ENCODE measurements around the gene CIDEC.

GRCh38 chr3:9826815-9827573 is 53.1 kb downstream of the CIDEC start:
- no peak for TF ChIP-seq ZSCAN29 (CRISPR knock-in tag; conservative IDR thresholded peaks at IDR 0.05)
- no peak for TF ChIP-seq HDAC2 (CRISPR knock-in tag; IDR thresholded peaks at IDR 0.05)
- no peak for TF ChIP-seq ATF3 (CRISPR knock-in tag; IDR thresholded peaks at IDR 0.05)
- no peak for TF ChIP-seq MYNN (CRISPR knock-in tag; IDR thresholded peaks at IDR 0.05; ENCODE audit: low read depth)
- TF ChIP-seq ZNF7 (CRISPR knock-in tag; IDR thresholded peaks at IDR 0.05): no peak
- no peak for TF ChIP-seq POLR2AphosphoS5 (IDR thresholded peaks at IDR 0.05; ENCODE audit: low read depth, low read length)
- no peak for TF ChIP-seq POLR2AphosphoS2 (IDR thresholded peaks at IDR 0.05; ENCODE audit: low read depth, low read length)
- peak; percentile 68 for TF ChIP-seq CTCF (CRISPR knock-in tag; IDR thresholded peaks at IDR 0.05)
- TF ChIP-seq NCOA2 (CRISPR knock-in tag; IDR thresholded peaks at IDR 0.05): no peak
- TF ChIP-seq MIER3 (CRISPR knock-in tag; IDR thresholded peaks at IDR 0.05; ENCODE audit: borderline replicate concordance): no peak

All from HepG2 (cell line).